Measurements from ENCODE around the gene ZNF273.
"Not testable (repeated sequence)": the region's sequence is repeated elsewhere in the genome, so short reads cannot be mapped to it uniquely, and the experiment has no call there.

Gene ZNF273

DNA sequence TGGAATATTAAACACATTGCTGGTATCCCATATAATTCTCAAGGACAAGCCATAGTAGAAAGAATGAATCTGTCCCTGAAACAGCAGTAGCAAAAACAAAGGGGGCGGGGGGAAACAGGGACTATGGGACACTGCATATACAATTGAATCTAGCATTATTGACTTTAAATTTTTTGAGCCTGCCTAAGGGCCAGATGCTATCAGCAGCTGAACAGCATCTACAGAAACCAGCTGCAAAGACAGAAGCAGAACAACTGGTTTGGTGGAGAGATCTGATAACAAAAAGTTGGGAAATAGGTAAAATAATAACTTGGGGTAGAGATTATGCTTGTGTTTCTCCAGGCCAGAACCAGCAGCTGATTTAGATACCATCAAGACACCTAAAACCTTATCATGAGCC, 45.7 kb downstream of the ZNF273 start:
- not testable (repeated sequence) for DNase-seq

DNA sequence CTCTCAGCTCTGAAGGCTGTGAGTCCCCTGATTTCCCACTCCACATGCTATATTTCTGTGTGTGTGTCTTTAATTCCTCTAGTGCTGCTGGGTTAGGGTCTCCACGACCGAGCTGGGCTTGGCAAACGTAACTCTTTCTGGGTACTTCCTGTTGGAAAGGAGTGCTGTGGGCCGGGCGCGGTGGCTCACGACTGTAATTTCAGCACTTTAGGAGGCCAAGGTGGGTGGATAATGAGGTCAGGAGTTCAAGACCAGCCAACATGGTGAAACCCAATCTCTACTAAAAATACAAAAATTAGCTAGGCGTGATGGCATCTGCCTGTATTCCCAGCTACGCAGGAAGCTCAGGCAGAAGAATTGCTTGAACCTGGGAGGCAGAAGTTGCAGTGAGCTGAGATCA, 47.6 kb downstream of the ZNF273 start:
- not testable (repeated sequence) for DNase-seq

DNA sequence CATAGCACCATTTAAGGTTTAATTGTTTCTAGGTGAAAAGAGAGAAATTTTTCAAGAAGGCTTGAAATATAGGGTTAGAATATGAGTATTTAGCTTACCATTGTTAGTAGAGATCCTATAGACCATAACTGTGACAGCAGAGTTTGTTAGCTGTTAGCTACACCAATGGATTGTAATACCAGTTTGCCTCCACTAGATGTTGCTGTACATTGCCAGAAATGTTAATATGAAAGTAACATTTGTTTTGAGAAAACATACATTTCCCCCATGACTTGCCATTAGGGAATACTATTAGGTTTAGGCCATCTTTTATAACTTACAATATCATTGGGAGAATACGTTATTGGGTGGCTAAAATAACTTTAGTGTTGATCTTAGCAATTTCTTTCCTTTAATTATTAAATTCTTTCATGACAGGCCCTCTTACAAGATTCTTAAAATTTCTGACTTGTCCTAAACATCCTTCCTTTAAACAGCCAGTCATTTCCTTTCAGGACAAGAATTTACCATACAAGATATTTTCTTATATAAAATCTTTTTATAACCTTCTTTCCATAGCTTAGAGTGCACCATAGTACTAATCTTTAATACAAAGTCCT, 48.3 kb downstream of the ZNF273 start:
- DNase-seq, result peak; percentile 60

DNA sequence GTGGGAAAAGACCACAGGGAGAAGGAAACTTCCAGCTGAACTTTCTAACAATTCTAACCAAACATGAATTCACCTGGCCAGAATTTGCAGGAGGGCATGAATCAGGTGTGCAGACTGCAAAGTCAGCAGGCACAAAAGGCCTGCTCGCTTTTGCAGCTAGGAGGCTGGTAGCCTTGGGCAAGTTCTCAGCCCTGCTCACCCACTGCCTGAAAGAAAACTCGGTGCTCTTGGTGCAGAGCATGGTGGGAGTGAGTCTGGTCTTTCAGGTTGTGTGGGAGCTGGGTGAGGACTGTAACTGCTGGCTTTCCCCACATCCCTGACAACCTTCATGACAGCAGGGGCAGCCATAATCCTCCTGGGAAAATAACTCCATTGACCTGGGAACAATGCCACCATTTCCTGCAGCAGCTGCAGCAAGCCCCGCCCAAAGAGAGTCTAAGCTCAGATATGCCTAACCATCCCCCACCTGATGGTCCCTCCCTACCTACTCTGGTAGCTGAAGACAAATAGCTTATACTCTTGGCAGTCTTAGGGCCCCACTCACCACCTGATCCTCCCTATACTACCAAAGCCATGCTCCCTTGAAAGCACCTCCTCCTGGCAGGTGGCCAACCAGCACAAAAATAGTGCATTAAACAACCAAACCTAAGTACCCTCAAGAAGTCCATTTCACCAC, 56.1 kb downstream of the ZNF273 start:
- DNase-seq, result no peak

DNA sequence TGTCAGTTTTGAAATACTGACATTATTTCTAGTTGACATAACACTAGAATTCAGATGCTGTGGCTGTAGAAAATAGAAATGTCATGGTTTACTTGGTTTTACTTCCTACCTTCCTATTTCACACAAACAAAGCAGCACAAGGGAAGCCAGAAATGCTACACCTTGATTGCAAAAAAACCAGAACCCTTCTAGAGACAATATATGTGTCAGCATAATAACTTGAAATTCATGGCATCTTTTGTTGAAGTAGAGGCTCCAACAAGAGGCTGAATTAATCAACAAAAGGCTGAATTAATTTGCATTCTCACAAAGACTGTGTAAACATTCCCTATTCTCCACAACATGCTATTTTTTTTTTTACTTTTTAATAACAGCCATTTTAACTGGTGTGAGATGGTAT, 62.5 kb downstream of the ZNF273 start:
- no peak for DNase-seq

DNA sequence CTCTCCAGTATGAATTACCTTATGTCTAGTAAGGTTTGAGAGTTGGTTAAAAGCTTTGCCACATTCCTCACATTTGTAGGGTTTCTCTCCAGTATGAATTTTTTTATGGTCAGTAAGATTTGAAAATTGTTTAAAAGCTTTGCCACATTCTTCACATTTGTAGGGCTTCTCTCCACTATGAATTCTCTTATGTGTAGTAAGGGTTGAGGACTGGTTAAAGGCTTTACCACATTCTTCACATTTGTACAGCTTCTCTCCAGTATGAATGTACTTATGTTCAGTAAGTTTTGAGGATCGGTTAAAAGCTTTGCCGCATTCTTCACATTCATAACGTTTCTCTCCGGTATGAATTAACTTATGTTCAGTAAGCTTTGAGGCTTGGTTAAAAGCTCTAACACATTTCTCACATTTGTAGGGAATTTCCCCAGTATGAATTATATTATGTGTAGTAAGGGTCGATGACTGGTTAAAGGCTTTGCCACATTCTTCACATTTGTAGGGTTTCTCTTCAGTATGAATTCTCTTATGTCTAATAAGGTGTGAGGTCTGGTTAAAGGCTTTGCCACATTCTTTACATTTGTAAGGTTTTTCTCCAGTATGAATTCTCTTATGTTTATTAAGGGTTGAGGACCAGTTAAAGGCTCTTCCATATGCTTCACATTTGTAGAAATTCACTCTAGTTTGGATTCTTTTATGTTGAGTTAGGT, 75.6 kb downstream of the ZNF273 start:
- DNase-seq, result no peak

Measured in suppressor macrophage treated with lipopolysaccharide for 4 hours (primary cell).